HepG2 (cell line): ENCODE results near the gene DPY19L3. TPM values are rescaled to one million over a fixed set of nuclear protein-coding genes. Genes with fewer than 3 reads are reported as not detected.
A peak's percentile ranks its signal among the peaks of the same experiment; 100 is the strongest.

Experiments used
- NFKB2 ChIP-seq: sonication (generic); formaldehyde crosslinking; IDR thresholded peaks from 2 replicates; pipeline ENCODE4 v1.4.0; 2020; ENCODE audit warnings: missing genetic modification reagents, borderline replicate concordance
- ZMYM4 ChIP-seq: sonication (generic); formaldehyde crosslinking; IDR thresholded peaks from 2 replicates; pipeline ENCODE4 v1.8.1; 2023; ENCODE audit warnings: mild to moderate bottlenecking, missing genetic modification reagents
- polyA plus RNA-seq, 8 experiments: library from polyadenylated mRNA; depleted of rRNA in 3 of 8; stranded (reverse) in 7 of 8; unstranded in 1 of 8; fragments of >200 nt; fragmentation: Illumina TruSeq in 4 of 8; extraction: Trizol in 4 of 8; gene quantifications; 2 replicates each; pipeline versions ENCODE4 v1.2.1 to v1.2.3, GENCODE V29; 2011 to 2016; ENCODE audit warnings: low read depth in 4 of 8, missing spikeins in 1 of 8, mixed read lengths in 1 of 8; ENCODE audit not compliant: insufficient read depth in 1 of 8
- total RNA-seq, 5 experiments: library from RNA; depleted of rRNA; stranded (reverse); fragments of >200 nt; fragmentation: Illumina TruSeq; extraction: Trizol; gene quantifications; 2 replicates each; pipeline ENCODE4 v1.2.3, GENCODE V29; 2016; ENCODE audit warnings: low read depth in 1 of 5
- TF ChIP-seq, protein P1 (sequence below), 2 experiments: fragments of 450-650 bp in 1 of 2; sonication (generic) in 1 of 2; formaldehyde crosslinking in 1 of 2; IDR thresholded peaks; 2 replicates each; pipeline versions ENCODE4 v1.6.1 to v1.8.0; 2016 to 2022; ENCODE audit warnings: antibody characterized with exemption in 1 of 2, mild to moderate bottlenecking in 1 of 2, missing genetic modification reagents in 1 of 2
- TF ChIP-seq, protein P2 (sequence below): sonication (generic); formaldehyde crosslinking; IDR thresholded peaks from 2 replicates; pipeline ENCODE4 v1.4.0; 2020; ENCODE audit warnings: low read depth, mild to moderate bottlenecking, missing genetic modification reagents
- TF ChIP-seq, protein P3 (sequence below): sonication (generic); formaldehyde crosslinking; IDR thresholded peaks from 2 replicates; pipeline ENCODE4 v1.4.0; 2020; ENCODE audit warnings: missing genetic modification reagents

Gene DPY19L3
- total and polyA plus RNA-seq, 2 of the 13 experiments (the other 11 are each of a cell fraction or from before 2014, with no cell fraction given): 21.6 to 25.2 TPM

DNA sequence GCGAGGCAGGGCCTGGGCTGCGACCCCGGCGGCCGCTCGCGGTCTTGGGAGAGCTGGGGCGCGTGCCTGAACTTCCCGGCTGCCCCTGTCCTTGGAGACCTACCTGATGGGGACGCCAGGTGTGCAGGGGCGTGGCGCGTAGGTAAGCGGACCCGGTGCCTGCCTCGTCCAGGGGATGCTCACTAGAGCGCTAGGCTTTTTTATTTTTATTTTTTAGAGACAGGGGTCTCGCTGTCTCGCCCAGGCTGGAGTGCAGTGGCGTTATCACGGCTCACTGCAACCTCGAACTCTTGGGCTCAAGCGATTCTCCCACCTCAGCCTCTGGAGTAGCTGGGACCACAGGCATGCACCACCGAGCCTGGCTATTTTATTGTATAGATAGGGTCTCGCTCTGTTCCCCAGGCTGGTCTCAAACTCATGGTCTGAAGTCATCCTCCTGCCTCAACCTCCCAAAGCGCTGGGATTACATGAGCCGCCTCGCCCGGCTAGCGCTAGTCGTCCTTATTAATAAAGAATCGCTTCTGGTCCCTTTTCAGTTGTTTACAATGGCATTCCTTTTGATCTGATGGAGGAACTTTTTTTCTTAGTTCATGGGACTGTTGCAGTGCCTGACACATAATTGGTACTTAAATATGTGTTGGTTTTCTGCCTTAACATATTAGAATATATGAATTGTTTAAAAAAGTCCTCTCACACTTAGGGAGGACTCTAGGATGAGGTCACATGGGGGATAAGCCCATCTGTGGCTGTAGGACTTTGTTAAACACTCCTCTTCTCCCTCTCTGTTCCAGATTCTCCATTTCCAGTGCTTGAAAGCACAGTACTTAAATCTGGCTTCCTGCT lies 812 bp downstream of the DPY19L3 start (continued):
- TF ChIP-seq, protein P1, sequence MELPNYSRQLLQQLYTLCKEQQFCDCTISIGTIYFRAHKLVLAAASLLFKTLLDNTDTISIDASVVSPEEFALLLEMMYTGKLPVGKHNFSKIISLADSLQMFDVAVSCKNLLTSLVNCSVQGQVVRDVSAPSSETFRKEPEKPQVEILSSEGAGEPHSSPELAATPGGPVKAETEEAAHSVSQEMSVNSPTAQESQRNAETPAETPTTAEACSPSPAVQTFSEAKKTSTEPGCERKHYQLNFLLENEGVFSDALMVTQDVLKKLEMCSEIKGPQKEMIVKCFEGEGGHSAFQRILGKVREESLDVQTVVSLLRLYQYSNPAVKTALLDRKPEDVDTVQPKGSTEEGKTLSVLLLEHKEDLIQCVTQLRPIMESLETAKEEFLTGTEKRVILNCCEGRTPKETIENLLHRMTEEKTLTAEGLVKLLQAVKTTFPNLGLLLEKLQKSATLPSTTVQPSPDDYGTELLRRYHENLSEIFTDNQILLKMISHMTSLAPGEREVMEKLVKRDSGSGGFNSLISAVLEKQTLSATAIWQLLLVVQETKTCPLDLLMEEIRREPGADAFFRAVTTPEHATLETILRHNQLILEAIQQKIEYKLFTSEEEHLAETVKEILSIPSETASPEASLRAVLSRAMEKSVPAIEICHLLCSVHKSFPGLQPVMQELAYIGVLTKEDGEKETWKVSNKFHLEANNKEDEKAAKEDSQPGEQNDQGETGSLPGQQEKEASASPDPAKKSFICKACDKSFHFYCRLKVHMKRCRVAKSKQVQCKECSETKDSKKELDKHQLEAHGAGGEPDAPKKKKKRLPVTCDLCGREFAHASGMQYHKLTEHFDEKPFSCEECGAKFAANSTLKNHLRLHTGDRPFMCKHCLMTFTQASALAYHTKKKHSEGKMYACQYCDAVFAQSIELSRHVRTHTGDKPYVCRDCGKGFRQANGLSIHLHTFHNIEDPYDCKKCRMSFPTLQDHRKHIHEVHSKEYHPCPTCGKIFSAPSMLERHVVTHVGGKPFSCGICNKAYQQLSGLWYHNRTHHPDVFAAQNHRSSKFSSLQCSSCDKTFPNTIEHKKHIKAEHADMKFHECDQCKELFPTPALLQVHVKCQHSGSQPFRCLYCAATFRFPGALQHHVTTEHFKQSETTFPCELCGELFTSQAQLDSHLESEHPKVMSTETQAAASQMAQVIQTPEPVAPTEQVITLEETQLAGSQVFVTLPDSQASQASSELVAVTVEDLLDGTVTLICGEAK (IDR thresholded peaks at IDR 0.05): no peak
- TF ChIP-seq, protein P1 (CRISPR knock-in tag; IDR thresholded peaks at IDR 0.05): 0 out of 2 replicates have a peak, but pooled peaks have one; percentile 26
- TF ChIP-seq, protein P2, sequence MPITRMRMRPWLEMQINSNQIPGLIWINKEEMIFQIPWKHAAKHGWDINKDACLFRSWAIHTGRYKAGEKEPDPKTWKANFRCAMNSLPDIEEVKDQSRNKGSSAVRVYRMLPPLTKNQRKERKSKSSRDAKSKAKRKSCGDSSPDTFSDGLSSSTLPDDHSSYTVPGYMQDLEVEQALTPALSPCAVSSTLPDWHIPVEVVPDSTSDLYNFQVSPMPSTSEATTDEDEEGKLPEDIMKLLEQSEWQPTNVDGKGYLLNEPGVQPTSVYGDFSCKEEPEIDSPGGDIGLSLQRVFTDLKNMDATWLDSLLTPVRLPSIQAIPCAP: no peak
- TF ChIP-seq NFKB2 (CRISPR knock-in tag): 0 out of 2 replicates have a peak, but pooled peaks have one; percentile 2
- TF ChIP-seq ZMYM4 (CRISPR knock-in tag): 0 out of 2 replicates have a peak, but pooled peaks have one; percentile 6
- TF ChIP-seq, protein P3, sequence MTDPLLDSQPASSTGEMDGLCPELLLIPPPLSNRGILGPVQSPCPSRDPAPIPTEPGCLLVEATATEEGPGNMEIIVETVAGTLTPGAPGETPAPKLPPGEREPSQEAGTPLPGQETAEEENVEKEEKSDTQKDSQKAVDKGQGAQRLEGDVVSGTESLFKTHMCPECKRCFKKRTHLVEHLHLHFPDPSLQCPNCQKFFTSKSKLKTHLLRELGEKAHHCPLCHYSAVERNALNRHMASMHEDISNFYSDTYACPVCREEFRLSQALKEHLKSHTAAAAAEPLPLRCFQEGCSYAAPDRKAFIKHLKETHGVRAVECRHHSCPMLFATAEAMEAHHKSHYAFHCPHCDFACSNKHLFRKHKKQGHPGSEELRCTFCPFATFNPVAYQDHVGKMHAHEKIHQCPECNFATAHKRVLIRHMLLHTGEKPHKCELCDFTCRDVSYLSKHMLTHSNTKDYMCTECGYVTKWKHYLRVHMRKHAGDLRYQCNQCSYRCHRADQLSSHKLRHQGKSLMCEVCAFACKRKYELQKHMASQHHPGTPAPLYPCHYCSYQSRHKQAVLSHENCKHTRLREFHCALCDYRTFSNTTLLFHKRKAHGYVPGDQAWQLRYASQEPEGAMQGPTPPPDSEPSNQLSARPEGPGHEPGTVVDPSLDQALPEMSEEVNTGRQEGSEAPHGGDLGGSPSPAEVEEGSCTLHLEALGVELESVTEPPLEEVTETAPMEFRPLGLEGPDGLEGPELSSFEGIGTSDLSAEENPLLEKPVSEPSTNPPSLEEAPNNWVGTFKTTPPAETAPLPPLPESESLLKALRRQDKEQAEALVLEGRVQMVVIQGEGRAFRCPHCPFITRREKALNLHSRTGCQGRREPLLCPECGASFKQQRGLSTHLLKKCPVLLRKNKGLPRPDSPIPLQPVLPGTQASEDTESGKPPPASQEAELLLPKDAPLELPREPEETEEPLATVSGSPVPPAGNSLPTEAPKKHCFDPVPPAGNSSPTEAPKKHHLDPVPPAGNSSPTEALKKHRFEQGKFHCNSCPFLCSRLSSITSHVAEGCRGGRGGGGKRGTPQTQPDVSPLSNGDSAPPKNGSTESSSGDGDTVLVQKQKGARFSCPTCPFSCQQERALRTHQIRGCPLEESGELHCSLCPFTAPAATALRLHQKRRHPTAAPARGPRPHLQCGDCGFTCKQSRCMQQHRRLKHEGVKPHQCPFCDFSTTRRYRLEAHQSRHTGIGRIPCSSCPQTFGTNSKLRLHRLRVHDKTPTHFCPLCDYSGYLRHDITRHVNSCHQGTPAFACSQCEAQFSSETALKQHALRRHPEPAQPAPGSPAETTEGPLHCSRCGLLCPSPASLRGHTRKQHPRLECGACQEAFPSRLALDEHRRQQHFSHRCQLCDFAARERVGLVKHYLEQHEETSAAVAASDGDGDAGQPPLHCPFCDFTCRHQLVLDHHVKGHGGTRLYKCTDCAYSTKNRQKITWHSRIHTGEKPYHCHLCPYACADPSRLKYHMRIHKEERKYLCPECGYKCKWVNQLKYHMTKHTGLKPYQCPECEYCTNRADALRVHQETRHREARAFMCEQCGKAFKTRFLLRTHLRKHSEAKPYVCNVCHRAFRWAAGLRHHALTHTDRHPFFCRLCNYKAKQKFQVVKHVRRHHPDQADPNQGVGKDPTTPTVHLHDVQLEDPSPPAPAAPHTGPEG (CRISPR knock-in tag): peak; percentile 31; the same call in 1 of the 2 replicates
